Measurements from ENCODE around the gene SLC2A2.

The SLC2A2 gene

GRCh38 chr3:171001250-171001893 lies 25.1 kb downstream of the SLC2A2 start:
- Histone ChIP-seq H3K9ac (ENCODE audit: low read length) (no peak overlapping the region), H2BK12ac (ENCODE audit: low read length) (no peak overlapping the region), H3K79me2 (ENCODE audit: control insufficient read depth, insufficient read depth, low read length, poor library complexity) (no peaks in the 10 kb centered on the region), H3K36me3 (ENCODE audit: control insufficient read depth in 1 of 2, insufficient read depth in 2 of 2, low read length in 2 of 2) (no peaks in the 10 kb centered on the region), H3K4me2 (ENCODE audit: low read length) (no peak overlapping the region), H2AK5ac (ENCODE audit: low read length) (no peak overlapping the region), H3K9me3 (ENCODE audit: insufficient read depth, low read depth, low read length) (no peaks in the 10 kb centered on the region), H2BK5ac (ENCODE audit: low read depth, low read length, poor library complexity) (no peak overlapping the region), H3K4me1 (ENCODE audit: control insufficient read depth in 1 of 2, insufficient read depth in 2 of 2, low read length in 2 of 2) (peaks cover 5 to 6% of the 10 kb centered on the region in 2 experiments), H4K12ac (ENCODE audit: low read depth, low read length) (no peak overlapping the region), H2AFZ (ENCODE audit: insufficient read depth, low read length, poor library complexity) (no peak overlapping the region), H3K4ac (ENCODE audit: low read depth, low read length) (no peak overlapping the region), H3K27me3 (ENCODE audit: insufficient read depth, low read length) (no peaks in the 10 kb centered on the region), H3K14ac (ENCODE audit: low read length) (no peak overlapping the region), H3K18ac (ENCODE audit: low read length) (no peak overlapping the region), H4K8ac (ENCODE audit: low read depth, low read length) (no peak overlapping the region), H4K91ac (ENCODE audit: low read depth, low read length) (no peak overlapping the region), H3K27ac (ENCODE audit: low read depth, low read length) (no peak overlapping the region), H3K4me3 (ENCODE audit: low read depth, low read length) (no peak overlapping the region), H2BK120ac (ENCODE audit: insufficient read depth, low read length, poor library complexity) (no peak overlapping the region), H3K23ac (ENCODE audit: low read length) (no peak overlapping the region), H3K79me1 (ENCODE audit: low read length) (no peaks in the 10 kb centered on the region)
- DNase-seq, result no peak
- WGBS (ENCODE audit: extremely low coverage, insufficient coverage, insufficient read length), result no CpG with 5 or more reads among the region's 1 CpG

DNA sequence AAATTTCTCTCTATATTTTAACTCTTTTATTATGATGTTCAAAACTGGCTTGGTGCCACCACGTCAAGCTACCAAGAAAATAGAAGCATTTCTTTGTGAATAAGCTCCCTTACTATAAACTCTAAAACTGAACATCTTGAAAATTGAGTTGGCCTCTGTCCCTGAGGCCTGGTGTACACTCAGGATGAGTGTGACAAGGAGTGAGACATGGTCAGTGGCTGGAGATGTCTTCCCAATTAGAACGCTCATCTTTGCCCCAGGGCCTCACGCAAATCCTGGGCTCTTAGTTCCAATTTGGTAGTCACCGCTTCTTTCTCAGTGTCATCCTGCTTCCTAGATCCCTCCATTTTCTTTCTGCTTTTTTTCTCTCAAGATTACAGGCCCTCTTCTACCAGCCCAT lies 26.2 kb downstream of the SLC2A2 start:
- peak; percentile 7 to 15 for DNase-seq
- no peak overlapping the region for H2AFZ ChIP-seq (ENCODE audit: insufficient read depth, low read length, poor library complexity)
- H3K79me1 ChIP-seq (ENCODE audit: low read length), result no peaks in the 10 kb centered on the region
- no peaks in the 10 kb centered on the region for H3K27me3 ChIP-seq (ENCODE audit: insufficient read depth, low read length)
- no peak overlapping the region for H4K12ac ChIP-seq (ENCODE audit: low read depth, low read length)
- H3K9ac ChIP-seq (ENCODE audit: low read length), result no peak overlapping the region
- no peak overlapping the region for H3K4me2 ChIP-seq (ENCODE audit: low read length)
- no peak overlapping the region for H3K4me3 ChIP-seq (ENCODE audit: low read depth, low read length)
- no peak overlapping the region for H2BK5ac ChIP-seq (ENCODE audit: low read depth, low read length, poor library complexity)
- H3K4me1 ChIP-seq (ENCODE audit: control insufficient read depth in 1 of 2, insufficient read depth in 2 of 2, low read length in 2 of 2), result peaks cover 5 to 6% of the 10 kb centered on the region in 2 experiments
- no peak overlapping the region for H2BK120ac ChIP-seq (ENCODE audit: insufficient read depth, low read length, poor library complexity)
- no peak overlapping the region for H3K23ac ChIP-seq (ENCODE audit: low read length)
- H2BK12ac ChIP-seq (ENCODE audit: low read length), result no peak overlapping the region
- no peaks in the 10 kb centered on the region for H3K36me3 ChIP-seq (ENCODE audit: control insufficient read depth in 1 of 2, insufficient read depth in 2 of 2, low read length in 2 of 2)
- H2AK5ac ChIP-seq (ENCODE audit: low read length), result no peak overlapping the region
- no peaks in the 10 kb centered on the region for H3K79me2 ChIP-seq (ENCODE audit: control insufficient read depth, insufficient read depth, low read length, poor library complexity)
- H3K9me3 ChIP-seq (ENCODE audit: insufficient read depth, low read depth, low read length), result no peaks in the 10 kb centered on the region
- H4K91ac ChIP-seq (ENCODE audit: low read depth, low read length), result no peak overlapping the region
- no CpG with 5 or more reads among the region's 4 CpGs for WGBS (ENCODE audit: extremely low coverage, insufficient coverage, insufficient read length)
- no peak overlapping the region for H3K14ac ChIP-seq (ENCODE audit: low read length)
- H4K8ac ChIP-seq (ENCODE audit: low read depth, low read length), result no peak overlapping the region
- no peak overlapping the region for H3K18ac ChIP-seq (ENCODE audit: low read length)
- H3K27ac ChIP-seq (ENCODE audit: low read depth, low read length), result no peak overlapping the region
- no peak overlapping the region for H3K4ac ChIP-seq (ENCODE audit: low read depth, low read length)

DNA sequence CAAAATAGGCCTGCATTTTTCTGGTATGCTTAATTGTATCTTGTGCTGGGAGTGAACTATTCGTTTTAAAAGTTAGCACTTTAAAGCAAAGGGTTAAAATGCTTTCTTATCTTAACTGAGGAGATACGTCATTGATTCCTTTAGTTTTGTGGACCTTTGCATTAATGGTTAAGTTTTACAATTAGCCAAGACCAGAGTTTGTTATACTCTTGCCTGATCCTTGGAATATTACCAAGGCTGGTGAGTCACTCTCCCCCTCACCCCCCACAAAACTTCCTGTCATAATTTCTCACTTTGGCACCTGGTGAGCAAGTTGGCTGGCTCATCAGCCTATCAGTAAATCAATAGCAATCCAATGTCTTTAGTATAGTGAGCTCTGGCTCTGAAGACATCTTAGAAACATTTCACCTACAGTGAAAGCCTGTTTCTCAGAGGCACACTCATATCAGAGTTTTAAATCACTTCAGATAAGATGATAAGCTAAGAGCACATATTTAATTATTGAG lies 26.7 kb downstream of the SLC2A2 start:
- H3K79me2 ChIP-seq (ENCODE audit: control insufficient read depth, insufficient read depth, low read length, poor library complexity), result no peaks in the 10 kb centered on the region
- no peak overlapping the region for H4K12ac ChIP-seq (ENCODE audit: low read depth, low read length)
- no peak overlapping the region for H3K4me2 ChIP-seq (ENCODE audit: low read length)
- H2AK5ac ChIP-seq (ENCODE audit: low read length), result no peak overlapping the region
- no peak overlapping the region for H2BK120ac ChIP-seq (ENCODE audit: insufficient read depth, low read length, poor library complexity)
- DNase-seq, result peak; percentile 65 to 75
- H3K79me1 ChIP-seq (ENCODE audit: low read length), result no peaks in the 10 kb centered on the region
- peaks cover 5 to 6% of the 10 kb centered on the region in 2 experiments for H3K4me1 ChIP-seq (ENCODE audit: control insufficient read depth in 1 of 2, insufficient read depth in 2 of 2, low read length in 2 of 2)
- no peak overlapping the region for H4K8ac ChIP-seq (ENCODE audit: low read depth, low read length)
- no peak overlapping the region for H2AFZ ChIP-seq (ENCODE audit: insufficient read depth, low read length, poor library complexity)
- no peak overlapping the region for H3K4ac ChIP-seq (ENCODE audit: low read depth, low read length)
- no peaks in the 10 kb centered on the region for H3K36me3 ChIP-seq (ENCODE audit: control insufficient read depth in 1 of 2, insufficient read depth in 2 of 2, low read length in 2 of 2)
- H3K4me3 ChIP-seq (ENCODE audit: low read depth, low read length), result no peak overlapping the region
- H2BK5ac ChIP-seq (ENCODE audit: low read depth, low read length, poor library complexity), result no peak overlapping the region
- no peak overlapping the region for H3K14ac ChIP-seq (ENCODE audit: low read length)
- no peak overlapping the region for H3K27ac ChIP-seq (ENCODE audit: low read depth, low read length)
- no peak overlapping the region for H4K91ac ChIP-seq (ENCODE audit: low read depth, low read length)
- WGBS (ENCODE audit: extremely low coverage, insufficient coverage, insufficient read length), result no CpG with 5 or more reads among the region's 2 CpGs
- no peak overlapping the region for H3K9ac ChIP-seq (ENCODE audit: low read length)
- H2BK12ac ChIP-seq (ENCODE audit: low read length), result no peak overlapping the region
- no peaks in the 10 kb centered on the region for H3K27me3 ChIP-seq (ENCODE audit: insufficient read depth, low read length)
- H3K9me3 ChIP-seq (ENCODE audit: insufficient read depth, low read depth, low read length), result no peaks in the 10 kb centered on the region
- no peak overlapping the region for H3K18ac ChIP-seq (ENCODE audit: low read length)
- H3K23ac ChIP-seq (ENCODE audit: low read length), result no peak overlapping the region

- H4K12ac ChIP-seq (ENCODE audit: low read depth, low read length), result no peak overlapping the region
- H3K9me3 ChIP-seq (ENCODE audit: insufficient read depth, low read depth, low read length), result no peaks in the 10 kb centered on the region
- WGBS (ENCODE audit: extremely low coverage, insufficient coverage, insufficient read length), result no CpG with 5 or more reads among the region's 5 CpGs
- H3K27me3 ChIP-seq (ENCODE audit: insufficient read depth, low read length), result no peaks in the 10 kb centered on the region
- H3K9ac ChIP-seq (ENCODE audit: low read length), result no peak overlapping the region
- no peak overlapping the region for H3K4me3 ChIP-seq (ENCODE audit: low read depth, low read length)
- H3K79me2 ChIP-seq (ENCODE audit: control insufficient read depth, insufficient read depth, low read length, poor library complexity), result no peaks in the 10 kb centered on the region
- no peak overlapping the region for H3K14ac ChIP-seq (ENCODE audit: low read length)
- no peaks in the 10 kb centered on the region for H3K79me1 ChIP-seq (ENCODE audit: low read length)
- no peak overlapping the region for H4K8ac ChIP-seq (ENCODE audit: low read depth, low read length)
- no peak overlapping the region for H3K4me2 ChIP-seq (ENCODE audit: low read length)
- H3K4me1 ChIP-seq (ENCODE audit: control insufficient read depth in 1 of 2, insufficient read depth in 2 of 2, low read length in 2 of 2), result peaks cover 5 to 6% of the 10 kb centered on the region in 2 experiments
- H3K4ac ChIP-seq (ENCODE audit: low read depth, low read length), result no peak overlapping the region
- H3K18ac ChIP-seq (ENCODE audit: low read length), result no peak overlapping the region
- no peak overlapping the region for H3K23ac ChIP-seq (ENCODE audit: low read length)
- no peak overlapping the region for H2BK120ac ChIP-seq (ENCODE audit: insufficient read depth, low read length, poor library complexity)
- H3K36me3 ChIP-seq (ENCODE audit: control insufficient read depth in 1 of 2, insufficient read depth in 2 of 2, low read length in 2 of 2), result no peaks in the 10 kb centered on the region
- H2BK5ac ChIP-seq (ENCODE audit: low read depth, low read length, poor library complexity), result no peak overlapping the region
- H2AK5ac ChIP-seq (ENCODE audit: low read length), result no peak overlapping the region
- H2BK12ac ChIP-seq (ENCODE audit: low read length), result peak overlapping the region; percentile 36
- H2AFZ ChIP-seq (ENCODE audit: insufficient read depth, low read length, poor library complexity), result no peak overlapping the region
- H4K91ac ChIP-seq (ENCODE audit: low read depth, low read length), result no peak overlapping the region
- no peak overlapping the region for H3K27ac ChIP-seq (ENCODE audit: low read depth, low read length)
- DNase-seq, result no peak
Measured at GRCh38 chr3:170997961-170998913, 28.3 kb downstream of the SLC2A2 start.

All from trophoblast cell (in vitro differentiated cells and primary cell).